Fibroblast of peridontal ligament (primary cell): ENCODE data around the gene CEP192.
"Not testable (repeated sequence)": the region's sequence is repeated elsewhere in the genome, so short reads cannot be mapped to it uniquely, and the experiment has no call there.

Experiments used
- DNase-seq: peaks from one replicate; pipeline ENCODE4 v3.0.0-alpha.2; 2010; ENCODE audit errors: extremely low read depth

The CEP192 gene

GRCh38 chr18:13026583-13027270 lies 35.6 kb downstream of the CEP192 start:
- peak; percentile 27 for DNase-seq

DNA sequence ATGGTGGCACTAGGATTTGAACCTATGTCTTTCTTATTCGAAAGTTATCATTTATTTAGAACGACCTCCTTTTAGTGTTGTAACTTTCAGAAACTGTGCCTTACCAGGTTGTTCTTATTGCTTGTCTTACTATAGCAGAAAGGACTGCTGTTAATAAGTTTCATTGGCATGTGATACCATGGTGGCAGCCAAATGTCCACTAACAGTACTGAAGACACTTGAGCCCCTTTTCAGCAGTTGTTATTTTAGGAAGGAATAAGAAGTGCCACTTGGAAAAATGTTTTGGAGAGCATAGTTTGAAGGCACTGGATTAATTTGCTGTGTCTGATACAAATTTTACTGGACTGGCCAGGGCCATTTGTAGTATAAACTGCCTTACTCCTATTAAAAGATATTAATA lies 37.7 kb downstream of the CEP192 start:
- no peak for DNase-seq

- DNase-seq, result no peak
Observed at GRCh38 chr18:13032173-13032572, 41.0 kb downstream of the CEP192 start.

DNA sequence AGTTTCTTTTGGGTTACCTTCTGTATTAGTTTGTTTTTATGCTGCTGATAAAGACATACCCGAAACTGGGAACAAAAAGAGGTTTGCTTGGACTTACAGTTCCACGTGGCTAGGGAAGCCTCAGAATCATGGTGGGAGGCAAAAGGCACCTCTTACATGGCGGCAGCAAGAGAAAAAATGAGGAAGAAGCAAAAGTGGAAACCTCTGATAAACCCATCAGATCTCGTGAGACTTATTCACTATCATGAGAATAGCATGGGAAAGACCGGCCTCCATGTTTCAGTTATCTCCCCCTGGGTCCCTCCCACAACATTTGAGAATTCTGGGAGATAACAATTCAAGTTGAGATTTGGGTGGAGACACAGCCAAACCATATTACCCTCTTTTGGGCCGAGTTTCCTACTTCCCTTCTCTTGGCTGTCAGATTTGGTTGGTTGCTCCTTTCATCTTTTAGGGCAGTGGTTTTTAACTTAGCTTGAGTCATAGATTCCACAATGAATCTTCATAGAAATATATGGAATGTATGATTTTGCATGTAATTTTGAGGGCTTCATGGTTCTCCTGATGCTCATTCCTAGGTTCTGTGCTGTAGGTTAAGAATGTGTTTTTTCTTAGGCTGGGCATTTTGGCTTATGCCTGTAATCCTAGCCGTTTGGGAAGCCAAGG lies 44.2 kb downstream of the CEP192 start:
- DNase-seq, result peak; percentile 51

DNA sequence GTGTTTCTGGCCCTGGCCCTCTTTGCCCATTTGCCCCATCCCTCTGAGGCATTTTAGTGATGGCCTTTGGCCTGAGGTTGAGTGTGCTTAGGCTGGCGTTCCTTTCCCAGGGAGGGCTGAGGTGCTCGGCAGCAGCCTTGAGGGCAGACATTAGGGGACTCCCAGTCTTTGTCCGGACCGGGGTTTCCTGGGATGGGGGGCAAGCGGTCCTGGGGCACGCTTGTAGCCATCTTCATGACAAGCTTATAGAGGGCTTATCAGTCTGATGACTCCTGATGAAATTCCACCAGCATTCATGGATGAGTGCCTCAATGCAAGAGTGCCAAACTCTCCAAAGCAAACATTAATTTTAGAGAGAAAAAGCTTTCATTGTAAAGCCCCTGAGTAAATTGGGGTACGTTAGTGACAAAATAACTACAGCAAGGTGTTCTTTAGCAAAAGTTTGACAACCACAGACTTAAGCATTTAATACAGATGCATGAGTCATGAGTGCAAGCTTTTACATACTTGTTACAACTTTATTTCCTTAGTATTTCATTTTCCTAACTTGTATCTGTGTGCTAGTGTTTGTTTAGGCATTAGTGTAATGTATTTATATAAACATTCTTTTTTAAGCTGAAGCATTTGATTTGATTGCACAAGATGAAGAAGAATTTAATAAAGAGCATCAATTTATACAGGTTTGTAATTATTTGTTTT lies 45.6 kb downstream of the CEP192 start:
- DNase-seq, result peak; percentile 21

- DNase-seq, result no peak
Observed at GRCh38 chr18:13039806-13040205, 48.6 kb downstream of the CEP192 start.

GRCh38 chr18:13043066-13043465 lies 51.9 kb downstream of the CEP192 start:
- DNase-seq, result no peak

- no peak for DNase-seq
Observed at GRCh38 chr18:13048061-13048595, 57.0 kb downstream of the CEP192 start.

GRCh38 chr18:13051159-13051558 lies 60.0 kb downstream of the CEP192 start:
- no peak for DNase-seq

- no peak for DNase-seq
Observed at GRCh38 chr18:13051950-13052349, 60.8 kb downstream of the CEP192 start.

GRCh38 chr18:13054336-13054735 lies 63.2 kb downstream of the CEP192 start:
- DNase-seq, result no peak

DNA sequence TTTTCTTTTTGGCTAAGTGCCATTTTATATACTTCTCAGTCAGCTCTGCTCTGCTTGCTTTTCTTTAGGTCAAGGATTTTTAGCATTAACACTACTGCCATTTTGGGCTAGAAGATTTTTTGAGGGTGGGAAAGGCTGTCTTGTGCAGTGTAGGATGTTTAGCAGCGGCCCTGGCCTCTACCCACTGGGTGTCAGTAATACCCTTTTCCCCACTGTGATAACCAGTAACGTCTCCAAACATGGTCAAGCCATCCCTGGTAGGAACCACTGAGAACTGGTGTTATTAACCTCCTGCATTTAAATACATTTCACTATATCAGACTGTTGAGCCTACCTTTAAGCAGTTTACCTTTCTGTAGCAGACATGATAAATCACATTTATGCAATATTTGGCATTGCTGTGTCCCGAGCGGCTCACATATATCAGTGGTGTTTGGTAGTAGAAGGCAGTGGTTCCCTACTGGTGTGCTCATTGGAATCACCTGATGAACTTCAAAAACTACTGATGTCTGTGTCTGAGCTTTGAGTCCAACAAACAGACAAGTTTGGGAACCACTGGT lies 70.5 kb downstream of the CEP192 start:
- DNase-seq, result no peak

DNA sequence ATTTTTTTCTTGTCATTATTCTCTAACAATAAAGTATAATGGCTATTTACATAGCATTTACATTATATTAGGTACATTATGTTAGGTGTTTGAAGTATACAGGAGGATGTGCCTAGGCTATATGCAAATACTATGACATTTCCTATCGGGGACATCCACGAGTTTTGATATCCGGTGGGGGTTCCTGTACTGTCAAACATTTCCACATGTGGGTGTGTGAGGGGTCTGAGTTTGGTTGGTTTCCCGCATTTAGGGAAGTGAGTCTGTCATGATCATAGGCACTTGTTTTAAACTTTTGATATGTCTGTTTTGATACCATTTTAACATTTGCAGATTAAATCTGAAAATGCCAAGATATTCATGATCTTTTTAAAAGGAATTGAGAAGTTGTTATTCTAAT lies 76.0 kb downstream of the CEP192 start:
- DNase-seq, result no peak

DNA sequence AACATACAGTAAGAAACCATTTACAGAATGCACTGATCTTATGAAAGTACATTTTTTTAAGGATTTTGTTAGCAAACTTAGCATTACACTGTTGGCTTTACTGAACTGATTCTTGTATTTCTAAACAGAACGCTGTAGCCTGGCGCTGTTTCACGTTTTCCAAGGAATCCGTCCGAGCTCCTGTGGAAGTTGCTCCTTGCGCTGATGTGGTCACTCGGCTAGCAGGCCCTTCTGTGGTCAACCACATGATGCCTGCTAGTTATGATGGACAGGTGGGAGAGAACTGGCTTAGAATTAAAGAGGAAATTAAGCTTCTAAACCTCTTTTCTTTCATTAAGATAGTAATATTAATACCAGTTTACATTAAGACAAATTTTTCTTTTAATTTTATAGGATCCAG lies 76.8 kb downstream of the CEP192 start:
- DNase-seq, result no peak

DNA sequence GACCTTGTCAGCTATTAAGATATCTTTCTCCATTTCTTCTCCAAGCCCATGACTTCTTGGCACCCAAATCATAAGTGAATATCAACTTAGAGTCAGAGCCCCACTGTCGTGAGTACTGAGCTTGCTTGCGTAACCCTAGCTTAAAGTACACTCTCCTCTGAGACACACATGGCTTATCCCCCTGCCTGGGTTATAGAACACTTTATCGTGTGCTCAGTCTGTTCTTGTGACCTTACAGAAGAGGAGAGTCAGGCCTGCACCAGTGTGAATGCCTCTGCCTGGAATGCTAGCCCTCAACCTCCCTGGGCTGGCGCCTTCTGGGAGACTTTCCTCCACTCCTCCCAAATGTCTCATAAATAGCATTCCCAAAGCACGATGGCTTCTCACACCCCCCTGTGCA lies 79.3 kb downstream of the CEP192 start:
- DNase-seq, result no peak

DNA sequence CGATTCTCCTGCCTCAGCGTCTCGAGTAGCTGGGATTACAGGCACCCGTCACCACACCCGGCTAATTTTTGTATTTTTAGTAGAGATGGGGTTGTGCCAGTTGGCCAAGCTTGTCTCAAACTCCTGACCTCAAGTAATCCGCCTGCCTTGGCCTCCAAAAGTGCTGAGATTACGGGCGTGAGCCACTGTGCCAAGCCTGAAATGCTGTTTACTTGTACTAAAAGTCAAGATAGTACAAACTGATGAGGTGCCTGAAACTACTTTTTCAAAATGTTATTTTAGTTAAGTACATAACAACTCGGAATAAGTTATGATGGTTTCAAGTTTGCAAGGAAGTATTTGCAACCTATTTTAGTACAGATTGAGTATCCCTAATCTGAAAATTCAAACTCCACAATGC lies 85.7 kb downstream of the CEP192 start:
- no peak for DNase-seq

GRCh38 chr18:13077473-13077872 lies 86.3 kb downstream of the CEP192 start:
- no peak for DNase-seq

DNA sequence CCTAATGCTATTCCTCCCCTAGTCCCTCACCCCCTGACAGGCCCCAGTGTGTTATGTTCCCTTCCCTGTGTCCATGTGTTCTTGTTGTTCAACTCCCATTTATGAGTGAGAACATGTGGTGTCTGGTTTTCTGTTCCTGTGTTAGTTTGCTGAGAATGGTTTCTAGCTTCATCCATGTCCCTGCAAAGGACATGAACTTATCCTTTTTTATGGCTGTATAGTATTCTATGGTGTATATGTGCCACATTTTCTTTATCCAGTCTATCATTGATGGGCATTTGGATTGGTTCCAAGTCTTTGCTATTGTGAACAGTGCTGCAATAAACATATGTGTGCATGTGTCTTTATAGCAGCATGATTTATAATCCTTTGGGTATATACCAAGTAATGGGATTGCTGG lies 86.9 kb downstream of the CEP192 start:
- DNase-seq, result not testable (repeated sequence)

DNA sequence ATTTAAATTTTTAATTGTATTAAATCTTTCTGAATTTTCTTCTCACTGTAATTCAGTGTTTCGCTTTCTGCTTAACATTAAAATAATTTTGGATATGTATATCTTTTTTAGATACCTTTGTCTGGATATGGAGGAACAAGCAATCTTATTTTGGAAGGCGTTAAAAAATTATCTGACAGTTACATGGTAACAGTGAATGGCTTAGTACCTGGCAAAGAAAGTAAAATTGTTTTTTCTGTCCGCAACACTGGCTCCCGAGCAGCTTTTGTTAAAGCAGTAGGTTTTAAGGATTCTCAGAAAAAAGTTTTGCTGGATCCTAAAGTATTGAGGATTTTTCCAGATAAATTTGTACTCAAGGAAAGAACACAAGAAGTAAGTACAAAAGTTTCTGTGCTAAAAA lies 95.7 kb downstream of the CEP192 start:
- DNase-seq, result no peak

DNA sequence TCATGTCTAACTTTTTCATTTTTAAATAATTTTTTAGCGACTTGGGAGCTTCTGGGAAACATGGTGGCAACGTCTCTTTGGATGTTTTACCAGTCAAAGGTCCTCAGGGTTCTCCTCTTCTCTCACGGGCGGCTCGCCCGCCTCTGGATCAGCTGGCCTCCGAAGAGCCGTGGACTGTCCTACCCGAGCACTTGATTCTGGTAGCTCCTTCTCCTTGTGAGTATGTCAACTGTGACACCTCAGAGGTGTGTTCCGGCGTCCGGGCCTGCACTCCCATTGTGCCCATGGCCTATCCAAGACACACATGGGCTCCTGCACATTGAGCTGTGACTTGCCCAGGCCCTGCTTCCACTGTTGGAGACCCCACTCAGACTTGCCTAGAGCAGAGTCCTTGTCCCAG lies 104.3 kb downstream of the CEP192 start:
- DNase-seq, result no peak

DNA sequence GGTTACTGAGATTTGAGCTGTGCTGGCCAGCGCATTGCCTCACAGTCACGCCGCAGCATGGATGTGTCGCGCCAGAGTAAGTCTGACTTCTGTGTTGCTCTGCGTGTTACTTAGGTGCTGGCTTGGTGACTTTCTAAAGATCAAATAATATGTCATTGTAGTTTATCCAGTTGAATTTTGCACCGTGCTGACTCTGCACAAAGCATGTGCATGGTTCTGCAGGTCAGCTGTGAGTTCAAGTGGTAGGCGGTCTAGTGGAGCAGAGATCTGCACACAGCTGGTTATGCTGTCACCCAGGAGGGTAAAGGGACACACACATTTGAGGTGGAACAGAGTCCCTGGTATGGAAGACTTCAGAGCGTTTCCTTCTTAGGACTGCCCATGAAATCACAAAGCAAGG lies 105.1 kb downstream of the CEP192 start:
- no peak for DNase-seq

DNA sequence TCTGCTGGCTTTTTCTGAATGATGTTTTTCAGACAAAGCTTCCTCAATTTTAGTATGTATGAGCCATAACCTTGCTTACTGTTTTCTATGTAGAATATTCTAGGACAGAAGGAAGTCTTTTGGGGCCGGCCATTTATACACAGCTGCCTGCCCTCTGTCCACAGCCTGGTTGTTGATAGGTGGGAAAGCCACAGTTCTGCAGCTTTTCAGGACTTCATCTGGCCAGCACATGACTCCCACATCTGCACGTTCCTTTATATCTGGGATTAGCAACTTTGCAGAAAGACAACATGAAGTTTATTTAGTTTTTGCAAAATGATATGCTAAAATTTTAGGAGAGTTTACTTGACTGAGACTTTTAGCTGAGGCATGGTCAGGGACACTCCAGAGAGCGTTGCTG lies 105.6 kb downstream of the CEP192 start:
- DNase-seq, result no peak

GRCh38 chr18:13098104-13098503 lies 106.9 kb downstream of the CEP192 start:
- DNase-seq, result not testable (repeated sequence)
